RPMI8226 (cell line): ENCODE results near the gene THRA.
A peak's percentile ranks its signal among the peaks of the same experiment; 100 is the strongest.

ENCODE experiments used
- DNase-seq: peaks from one replicate; pipeline ENCODE4 v3.0.0-alpha.2; 2015

The THRA gene

DNA sequence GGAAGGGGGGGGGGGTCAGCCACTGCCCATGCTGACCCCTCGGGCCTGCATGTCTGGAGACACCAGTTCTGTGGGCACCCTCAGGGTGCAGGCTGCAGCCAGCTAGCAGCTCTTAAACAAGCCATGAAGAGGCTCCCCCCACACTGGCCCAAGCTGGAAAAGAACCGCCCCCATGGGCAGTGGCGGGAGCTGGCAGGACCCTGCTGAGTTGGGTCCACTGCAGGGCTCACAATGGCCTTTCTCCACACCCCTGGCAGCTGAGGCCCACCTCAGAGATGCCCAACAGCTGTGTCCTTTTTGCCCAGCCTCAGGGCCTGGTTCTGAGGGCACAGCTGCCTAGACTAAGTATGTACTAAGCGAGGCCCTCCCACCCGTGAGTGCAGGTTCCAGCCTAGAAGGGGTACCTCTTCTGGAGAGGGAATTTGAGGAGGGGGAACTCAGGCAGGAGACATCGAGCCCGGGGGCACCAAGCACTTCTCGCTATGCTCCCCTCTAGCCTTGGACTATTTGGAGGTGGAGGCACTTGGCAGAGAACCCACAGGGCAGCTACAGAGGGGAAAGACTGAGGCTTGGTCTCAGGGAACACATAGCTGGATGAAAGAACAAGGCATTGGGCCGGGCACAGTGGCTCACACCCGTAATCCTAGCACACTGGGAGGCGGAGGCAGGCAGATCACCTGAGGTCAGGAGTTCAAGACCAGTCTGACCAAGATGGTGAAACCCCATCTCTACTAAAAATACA, 3.2 kb downstream of the THRA start:
- no peak for DNase-seq

DNA sequence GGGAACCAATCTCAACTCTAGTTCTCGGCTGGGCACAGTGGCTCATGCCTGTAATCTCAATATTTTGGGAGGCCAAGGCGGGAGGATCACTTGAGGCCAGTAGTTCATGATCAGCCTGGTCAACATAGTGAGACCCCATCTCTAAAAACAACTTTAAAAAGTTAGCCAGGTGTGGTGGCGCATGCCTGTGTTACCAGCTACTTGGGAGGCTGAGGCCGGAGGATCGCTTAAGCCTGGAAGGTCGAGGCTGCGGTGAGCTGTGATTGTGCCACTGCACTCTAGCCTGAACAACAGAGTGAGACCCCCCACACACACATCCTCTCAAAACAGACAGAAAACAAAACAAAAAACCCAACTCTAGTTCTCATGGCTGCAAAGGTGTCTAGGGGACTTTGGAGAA, 4.9 kb downstream of the THRA start:
- DNase-seq = no peak

DNA sequence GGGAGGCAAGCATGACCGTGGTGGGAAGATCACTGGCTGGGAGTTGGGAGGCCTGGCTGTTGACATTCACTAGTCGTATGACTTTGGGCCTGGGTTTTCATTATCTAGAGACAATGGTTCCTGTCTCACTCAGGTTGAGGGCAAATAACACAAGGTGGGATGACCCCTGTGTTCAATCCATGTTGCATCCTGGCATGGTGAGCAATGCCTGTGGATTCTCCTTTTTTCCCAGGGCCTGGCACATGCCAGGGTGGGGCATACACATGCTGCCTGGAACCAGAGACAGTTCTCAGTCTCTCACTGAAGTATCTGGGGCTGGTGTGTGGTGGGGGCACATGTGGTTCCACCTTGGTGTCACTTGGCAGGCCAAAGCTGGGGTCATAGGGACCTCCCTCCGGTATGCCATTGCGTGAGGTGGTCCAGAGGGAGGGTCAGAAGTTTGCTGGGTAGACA, 5.4 kb downstream of the THRA start:
- DNase-seq = no peak

GRCh38 chr17:40068584-40068916, 5.8 kb downstream of the THRA start:
- DNase-seq = no peak

- peak; percentile 93 for DNase-seq
Observed at GRCh38 chr17:40068917-40069750, 6.4 kb downstream of the THRA start.

DNA sequence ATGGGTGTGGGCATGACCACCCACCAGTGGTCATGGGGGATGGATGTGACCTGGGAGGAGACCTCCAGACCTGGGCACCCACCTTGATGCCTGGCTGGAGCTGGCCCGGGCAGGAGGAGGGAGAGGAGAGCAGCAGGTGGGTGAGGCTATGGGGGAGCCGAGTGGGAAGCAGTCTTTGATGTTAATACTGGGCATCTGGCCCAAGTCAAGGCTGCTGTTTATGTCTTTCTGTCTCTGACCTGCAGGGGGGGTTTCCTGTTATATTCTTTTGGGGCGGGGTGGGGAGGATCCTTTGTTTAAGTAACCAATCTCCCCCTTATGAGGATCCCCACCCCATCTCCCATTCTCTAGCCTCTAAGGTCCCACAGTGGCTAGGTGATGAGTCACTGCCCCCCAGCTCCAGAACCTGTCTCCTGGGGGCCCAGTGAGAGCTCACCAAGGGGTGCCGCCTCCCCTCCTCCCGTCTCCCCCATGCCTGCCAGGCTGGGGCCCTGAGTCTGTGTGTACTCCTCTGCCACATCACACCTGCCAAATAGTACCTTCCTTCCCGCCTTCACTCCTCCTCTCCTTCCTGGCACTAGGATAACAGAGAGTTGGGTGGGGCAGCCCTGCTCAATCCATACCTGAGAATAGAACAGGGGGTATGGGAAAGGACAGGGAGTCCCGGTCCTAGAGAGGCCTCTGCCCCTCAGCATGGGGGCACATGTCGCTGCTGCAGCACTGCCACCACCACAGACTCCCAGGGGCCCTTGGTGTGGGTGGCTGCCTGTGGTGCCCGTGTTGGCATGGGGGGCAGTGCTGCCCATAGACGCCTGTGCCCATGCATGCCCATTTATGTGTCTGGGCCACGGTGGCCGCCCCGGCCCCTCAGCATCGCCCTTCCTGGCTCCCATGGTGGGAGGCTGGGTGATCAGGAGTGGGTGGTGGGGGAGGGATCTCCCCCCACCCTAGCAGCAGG, 7.3 kb downstream of the THRA start:
- peak; percentile 86 for DNase-seq

DNA sequence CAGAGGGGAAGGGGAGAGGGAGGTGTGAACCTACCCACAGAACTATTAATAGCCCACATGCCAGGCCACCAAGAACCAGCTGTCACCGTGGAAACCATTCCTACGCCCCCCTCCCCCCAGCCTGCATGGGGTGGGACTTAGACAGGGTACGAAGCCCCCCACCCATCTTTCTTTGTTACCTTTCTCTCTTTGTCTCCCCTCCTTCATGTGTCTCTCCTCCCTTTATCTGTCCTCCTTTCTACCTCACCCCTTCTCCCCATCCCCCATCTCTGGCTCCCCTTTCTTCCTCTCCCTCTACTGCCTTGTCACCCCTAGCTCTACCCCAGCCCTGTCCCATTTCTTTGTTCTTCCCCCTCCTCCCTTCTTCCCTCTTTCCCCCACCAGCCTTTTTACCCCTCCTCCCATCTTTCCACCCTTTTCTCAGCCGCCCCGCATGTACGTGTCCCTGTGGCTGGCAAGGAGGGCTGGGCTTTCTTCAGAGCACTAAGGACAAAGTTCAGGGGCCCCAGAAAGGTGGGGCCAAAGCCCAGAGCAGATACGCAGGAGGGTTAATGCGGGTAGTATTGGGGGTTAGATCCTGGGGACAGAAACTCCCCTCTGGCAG, 8.0 kb downstream of the THRA start:
- no peak for DNase-seq

DNA sequence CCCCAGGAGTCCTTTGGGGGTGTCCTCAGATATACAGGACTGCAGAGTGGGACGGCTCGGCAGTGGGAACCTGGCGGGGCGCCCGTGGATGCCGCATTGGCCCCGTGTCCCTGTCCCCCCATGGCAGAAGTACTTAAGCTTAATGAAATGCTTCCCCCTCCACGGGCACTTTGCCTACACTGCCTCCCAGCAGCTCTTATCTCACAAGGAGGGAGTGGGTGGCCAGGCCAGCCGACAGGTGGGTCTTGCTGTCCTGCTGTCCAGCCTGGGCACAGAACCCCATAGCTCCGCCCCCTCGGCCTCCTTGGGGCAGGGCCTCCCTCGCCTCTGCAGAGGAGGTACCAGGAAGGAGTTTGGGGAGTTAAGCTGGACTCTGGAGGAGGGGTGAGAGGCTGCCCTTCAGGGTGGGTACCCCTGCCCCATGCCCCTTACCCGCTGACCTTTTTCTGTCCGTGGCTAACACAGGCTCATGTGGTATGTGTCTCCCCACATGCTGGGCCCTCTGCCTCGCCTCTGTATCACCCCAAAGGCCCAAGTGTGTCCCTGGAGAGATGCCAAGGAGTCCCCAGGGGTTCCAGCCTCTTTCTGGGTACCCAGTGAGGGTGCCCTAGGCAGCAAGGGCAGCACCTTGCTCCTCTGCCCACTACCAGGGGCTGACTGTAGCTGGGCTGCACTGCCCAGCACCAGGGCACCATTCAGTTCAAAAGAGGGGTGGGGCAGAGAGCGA, 8.7 kb downstream of the THRA start:
- no peak for DNase-seq

GRCh38 chr17:40072040-40072734, 9.4 kb downstream of the THRA start:
- peak; percentile 83 for DNase-seq

- no peak for DNase-seq
Observed at GRCh38 chr17:40072735-40073346, 10.1 kb downstream of the THRA start.

- DNase-seq = no peak
Observed at GRCh38 chr17:40073454-40074174, 10.8 kb downstream of the THRA start.

GRCh38 chr17:40074175-40074512, 11.4 kb downstream of the THRA start:
- DNase-seq = no peak

DNA sequence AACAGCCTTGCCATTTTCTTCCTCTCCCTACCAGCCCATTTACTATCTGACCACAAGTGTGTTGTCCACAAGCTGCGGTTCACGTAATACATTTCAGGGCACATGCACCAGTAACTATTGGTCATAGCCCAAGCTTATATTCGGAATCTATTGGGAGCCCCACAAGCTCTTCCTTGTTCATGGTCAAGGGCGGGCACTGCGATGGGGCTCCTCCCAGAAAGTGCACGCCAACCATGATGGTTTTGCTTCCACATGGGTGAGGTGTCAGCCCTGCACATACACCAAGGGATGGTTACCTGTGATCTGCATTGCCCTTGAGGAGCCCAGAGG, 12.1 kb downstream of the THRA start:
- DNase-seq = no peak

DNA sequence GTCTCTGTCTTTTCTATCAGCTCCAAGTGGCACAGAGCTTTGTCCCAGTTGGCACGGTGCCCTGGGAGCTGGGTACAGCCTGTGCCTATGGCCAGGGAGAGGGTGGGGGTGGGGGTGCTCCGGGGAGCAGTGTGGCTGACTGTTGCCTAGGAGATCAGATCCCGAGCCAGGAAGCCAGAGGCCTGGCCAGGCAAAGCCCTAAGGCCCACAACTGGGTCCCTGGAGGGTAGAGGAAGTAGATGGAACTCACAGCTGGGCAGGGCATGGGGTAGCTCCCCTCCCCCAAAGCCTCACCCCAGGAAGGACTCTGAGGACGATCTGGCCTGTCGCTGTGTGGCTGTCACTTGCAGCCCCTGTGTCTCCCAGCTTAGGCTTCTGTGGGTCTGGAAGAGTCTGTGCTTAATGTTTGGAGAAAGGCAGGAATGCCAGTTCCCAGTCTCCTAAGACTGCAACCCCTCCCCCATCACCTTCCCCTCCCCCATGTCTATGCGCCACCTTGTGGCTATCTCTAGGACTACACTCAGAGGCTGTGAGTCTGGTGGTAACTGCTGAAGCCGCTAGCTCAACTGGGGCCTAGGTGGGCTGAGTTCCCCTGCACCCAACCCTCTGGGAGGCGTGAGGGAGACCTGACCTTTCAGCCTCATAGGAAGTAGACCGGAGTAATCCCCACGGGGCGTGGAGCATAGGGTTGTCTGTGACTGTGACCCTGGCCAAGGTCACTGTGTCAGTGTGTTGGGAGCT, 12.6 kb downstream of the THRA start:
- peak; percentile 78 for DNase-seq

DNA sequence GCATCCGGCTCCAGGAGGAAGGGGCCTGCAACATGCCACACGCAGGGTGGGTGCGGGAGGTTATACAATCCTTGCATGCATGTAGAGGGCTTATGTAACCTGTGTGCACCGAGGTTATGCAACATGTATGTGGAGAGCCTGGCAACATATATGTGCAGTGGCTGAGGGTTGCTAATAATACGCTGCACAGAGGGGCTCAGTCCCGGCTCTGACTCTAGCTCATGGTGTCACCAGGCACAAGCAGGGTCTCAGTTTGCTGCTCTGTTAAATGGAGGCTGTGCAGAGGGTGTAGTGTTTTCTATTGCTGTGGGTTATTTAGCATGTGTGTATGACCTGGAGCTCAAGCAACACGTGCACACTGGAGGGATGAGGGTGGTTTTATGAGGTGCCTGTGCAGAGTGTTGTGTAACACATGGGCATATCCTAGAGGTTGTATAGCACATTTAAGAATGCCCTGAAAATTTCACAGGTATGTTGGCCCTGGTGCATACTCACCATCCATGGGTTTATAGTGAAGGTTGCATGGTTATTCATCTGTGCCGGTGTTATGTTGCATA, 13.3 kb downstream of the THRA start:
- no peak for DNase-seq

GRCh38 chr17:40076591-40076990, 13.8 kb downstream of the THRA start:
- no peak for DNase-seq

DNA sequence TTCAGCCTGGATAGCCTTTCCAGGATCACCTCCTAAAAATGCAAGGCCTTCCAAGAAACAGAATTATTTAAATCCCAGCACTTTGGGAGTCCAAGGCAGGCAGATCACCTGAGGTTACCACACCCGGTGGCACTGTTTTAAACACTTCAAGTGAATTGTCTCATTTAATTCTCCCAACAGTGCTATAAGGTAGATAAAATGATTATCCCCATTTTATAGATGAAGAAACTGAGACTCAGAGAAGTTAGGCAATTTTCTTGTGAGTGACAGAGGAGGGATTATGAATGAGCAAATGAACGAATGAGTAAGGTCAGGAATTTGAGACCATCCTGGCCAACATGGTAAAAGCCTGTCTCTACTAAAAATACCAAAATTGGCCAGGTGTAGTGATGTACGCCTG, 16.8 kb downstream of the THRA start:
- no peak for DNase-seq

- no peak for DNase-seq
Observed at GRCh38 chr17:40084477-40084876, 21.7 kb downstream of the THRA start.
